Retinal pigment epithelial cell (primary cell): ENCODE data around the gene TTC9.
A peak's percentile ranks its signal among the peaks of the same experiment; 100 is the strongest.

Source experiments
- DNase-seq: peaks from one replicate; pipeline ENCODE4 v3.0.0-alpha.2; 2010; ENCODE audit warnings: low read depth
- H3K4me3 ChIP-seq: 2 replicates; pipeline ENCODE4 v1.5.1; 2011; ENCODE audit warnings: mild to moderate bottlenecking, low read length, control low read depth, moderate library complexity
- CTCF ChIP-seq: conservative IDR thresholded peaks from 2 replicates; pipeline ENCODE4 v1.5.1; 2011; ENCODE audit warnings: low read depth, low read length, control low read depth, inconsistent platforms

The TTC9 gene

GRCh38 chr14:70723276-70723675 lies 81.6 kb downstream of the TTC9 start:
- TF ChIP-seq CTCF: no peak
- H3K4me3 ChIP-seq: no peak overlapping the region

DNA sequence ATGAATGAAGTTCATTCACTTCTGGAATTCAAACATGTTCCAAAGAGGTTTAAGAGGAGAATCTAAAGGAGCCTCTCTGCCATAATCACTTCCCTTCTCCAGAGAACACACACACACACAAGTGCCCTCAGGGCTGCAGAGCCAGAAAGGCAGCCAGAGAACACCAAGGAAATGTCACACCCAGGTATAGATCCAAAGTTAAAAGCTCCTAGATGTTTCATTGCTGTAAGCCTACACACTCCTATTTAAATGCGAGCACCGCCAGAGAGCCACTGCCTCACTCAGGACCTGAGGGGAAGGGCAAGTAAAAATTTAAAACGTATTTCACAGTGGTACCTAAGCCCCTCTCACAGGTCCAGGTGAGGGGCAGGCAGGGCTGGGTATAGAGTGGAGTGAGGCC lies 82.4 kb downstream of the TTC9 start:
- DNase-seq: no peak
- H3K4me3 ChIP-seq: no peak overlapping the region
- peak; percentile 2 for TF ChIP-seq CTCF

More at GRCh38 chr14:70723276-70723675, 81.6 kb downstream of the TTC9 start:
- DNase-seq: no peak

- H3K4me3 ChIP-seq: no peak overlapping the region
- no peak for DNase-seq
- no peak for TF ChIP-seq CTCF
These were observed 83.2 kb downstream of the TTC9 start for GRCh38 chr14:70724944-70725343.
